Spinal cord (tissue), 10 donors: ENCODE results near the gene EFS. TPM values are rescaled to one million over a fixed set of nuclear protein-coding genes. Genes with fewer than 3 reads are reported as not detected.

Experiments used
- DNase-seq, 6 donors: peaks; one replicate each; pipeline versions ENCODE4 v3.0.0 to v3.0.0-alpha.2; 2013 to 2015; ENCODE audit warnings: low spot score in 6 of 6, low read depth in 4 of 6
- H3K27ac ChIP-seq: one replicate; pipeline ENCODE4 v1.5.1; 2013; ENCODE audit warnings: low read depth, low read length, control low read depth
- H3K27me3 ChIP-seq: one replicate; pipeline ENCODE4 v1.6.1; 2013; ENCODE audit warnings: low read length; ENCODE audit not compliant: control insufficient read depth, insufficient read depth
- H3K36me3 ChIP-seq: one replicate; pipeline ENCODE4 v1.6.1; 2013; ENCODE audit warnings: low read length; ENCODE audit not compliant: control insufficient read depth, insufficient read depth
- H3K4me1 ChIP-seq: one replicate; pipeline ENCODE4 v1.6.1; 2013; ENCODE audit warnings: low read length; ENCODE audit not compliant: control insufficient read depth, insufficient read depth
- H3K4me3 ChIP-seq: one replicate; pipeline ENCODE4 v1.5.1; 2013; ENCODE audit warnings: low read depth, low read length, control low read depth
- H3K9me3 ChIP-seq: one replicate; pipeline ENCODE4 v1.6.1; 2013; ENCODE audit warnings: low read length; ENCODE audit not compliant: control insufficient read depth, insufficient read depth
- WGBS: methylation state at CpG from one replicate; pipeline ENCODE4 v1.1.5; 2013; ENCODE audit warnings: missing lambda C conversion rate; ENCODE audit not compliant: insufficient coverage; 5-methylcytosine and 5-hydroxymethylcytosine counted together
- polyA plus RNA-seq, 2 donors: library from polyadenylated mRNA; unstranded; fragments of 120-200 nt; gene quantifications; one replicate each; pipeline ENCODE4 v1.2.1, GENCODE V29; 2013; ENCODE audit not compliant: insufficient read length in 2 of 2
- total RNA-seq, 2 donors: library from RNA; depleted of rRNA in 1 of 2; stranded (reverse); fragments of 120-200 nt in 1 of 2; fragments of >200 nt in 1 of 2; gene quantifications; one replicate each; pipeline versions ENCODE4 v1.2.3 to v1.2.4, GENCODE V29; 2013 to 2014
- donor health status: healthy.

Gene EFS
- total and polyA plus RNA-seq, 4 donors = 11.1 to 45.6 (median 34.6) TPM

GRCh38 chr14:23354990-23355389 lies 10.0 kb downstream of the EFS start:
- H3K27ac ChIP-seq = no peak overlapping the region
- H3K4me1 ChIP-seq = peaks cover 27% of the 10 kb centered on the region
- H3K36me3 ChIP-seq = peaks cover 24% of the 10 kb centered on the region
- WGBS = 95% methylated on average over 5 of the region's 6 CpGs
- H3K9me3 ChIP-seq = no peaks in the 10 kb centered on the region
- H3K4me3 ChIP-seq = no peak overlapping the region
- no peaks in the 10 kb centered on the region for H3K27me3 ChIP-seq
- no peak for DNase-seq

- 100% methylated on average over 4 of the region's 5 CpGs for WGBS
- peaks cover 21% of the 10 kb centered on the region for H3K4me1 ChIP-seq
- no peak for DNase-seq
- H3K9me3 ChIP-seq = no peaks in the 10 kb centered on the region
- H3K27ac ChIP-seq = no peak overlapping the region
- H3K4me3 ChIP-seq = no peak overlapping the region
- no peaks in the 10 kb centered on the region for H3K27me3 ChIP-seq
- peaks cover 18% of the 10 kb centered on the region for H3K36me3 ChIP-seq
Measured at GRCh38 chr14:23353433-23353780, 11.6 kb downstream of the EFS start.

DNA sequence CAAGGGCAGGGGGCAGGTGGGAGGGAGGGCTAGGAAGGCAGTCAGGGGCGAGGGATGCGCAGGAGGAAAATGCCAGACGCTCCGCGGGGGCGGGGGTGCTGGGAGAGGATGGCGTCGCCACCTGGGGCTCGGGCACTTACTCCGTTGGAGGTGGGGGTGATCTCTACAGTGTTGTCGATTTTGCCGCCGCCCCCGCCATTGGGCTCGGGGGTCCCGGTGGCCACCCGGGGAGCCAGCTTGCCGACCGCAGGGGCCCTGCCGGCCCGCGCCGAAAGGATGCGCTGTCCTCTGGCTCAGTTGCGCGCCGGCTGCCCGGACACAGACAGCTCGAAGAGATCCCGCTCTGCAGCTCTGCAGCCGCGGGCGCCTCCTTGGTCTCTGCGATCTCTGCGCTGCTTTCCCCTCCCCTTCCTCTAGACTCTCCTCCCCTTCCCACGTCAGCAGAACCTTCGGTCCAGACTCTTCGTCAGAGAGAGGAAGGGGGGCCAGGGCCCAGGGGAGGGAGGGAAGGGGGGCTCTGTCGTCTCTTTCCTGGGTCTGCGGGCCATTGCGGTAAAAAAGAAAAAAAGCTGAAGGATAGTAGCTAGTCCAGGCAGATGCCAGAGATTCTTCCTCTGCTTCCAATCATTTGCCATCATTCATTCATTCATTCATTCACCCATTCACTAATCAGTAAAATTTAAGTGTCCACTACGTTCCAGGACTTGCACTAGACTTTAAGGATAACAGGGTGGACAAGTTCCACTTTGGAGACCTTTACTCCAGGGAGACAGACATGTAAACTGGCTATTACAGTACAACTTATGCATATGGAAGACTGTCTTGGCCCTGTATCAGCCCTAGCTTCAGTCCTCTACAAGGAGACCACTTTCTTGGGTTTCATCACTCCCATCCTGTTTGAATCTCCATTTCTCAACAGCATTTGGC lies 12.2 kb downstream of the EFS start, which contains the start of gene SLC22A17:
Gene SLC22A17, minus strand, starts transcription at position 382 of the 927 bp plus-strand sequence.
- peak; percentile 87 to 99 (median 92) for DNase-seq
- WGBS = 0% methylated on average over 33 of the region's 42 CpGs
- no peaks in the 10 kb centered on the region for H3K27me3 ChIP-seq
- peak within 1 kb of the TSS; percentile 67 for H3K4me3 ChIP-seq
- H3K4me1 ChIP-seq = peaks cover 21% of the 10 kb centered on the region
- H3K36me3 ChIP-seq = peaks cover 23% of the 10 kb centered on the region
- no peaks in the 10 kb centered on the region for H3K9me3 ChIP-seq
- H3K27ac ChIP-seq = peak within 1 kb of the TSS; percentile 72

- peak overlapping the region; percentile 67 for H3K4me3 ChIP-seq
- H3K27me3 ChIP-seq = no peaks in the 10 kb centered on the region
- H3K27ac ChIP-seq = peak overlapping the region; percentile 72
- H3K9me3 ChIP-seq = no peaks in the 10 kb centered on the region
- DNase-seq = peak in 1 of 6 donors; percentile 78
- H3K4me1 ChIP-seq = peaks cover 23% of the 10 kb centered on the region
- WGBS = 4% methylated on average over 60 of the region's 61 CpGs
- H3K36me3 ChIP-seq = peaks cover 25% of the 10 kb centered on the region
Measured at GRCh38 chr14:23351681-23352505, 13.1 kb downstream of the EFS start.

- DNase-seq = no peak
- no peaks in the 10 kb centered on the region for H3K27me3 ChIP-seq
- 100% methylated on average over 4 of the region's 8 CpGs for WGBS
- peaks cover 33% of the 10 kb centered on the region for H3K36me3 ChIP-seq
- peaks cover 30% of the 10 kb centered on the region for H3K4me1 ChIP-seq
- no peaks in the 10 kb centered on the region for H3K9me3 ChIP-seq
- H3K4me3 ChIP-seq = no peak overlapping the region
- H3K27ac ChIP-seq = no peak overlapping the region
Measured at GRCh38 chr14:23349156-23349845, 15.7 kb downstream of the EFS start.

GRCh38 chr14:23348297-23348655 lies 16.7 kb downstream of the EFS start:
- no peak overlapping the region for H3K27ac ChIP-seq
- DNase-seq = no peak
- peaks cover 33% of the 10 kb centered on the region for H3K36me3 ChIP-seq
- WGBS = 94% methylated on average over 2 of the region's 6 CpGs
- H3K4me1 ChIP-seq = peaks cover 30% of the 10 kb centered on the region
- no peaks in the 10 kb centered on the region for H3K27me3 ChIP-seq
- no peak overlapping the region for H3K4me3 ChIP-seq
- H3K9me3 ChIP-seq = no peaks in the 10 kb centered on the region

GRCh38 chr14:23347406-23348296 lies 17.3 kb downstream of the EFS start:
- Histone ChIP-seq H3K27ac (no peak overlapping the region), H3K27me3 (no peaks in the 10 kb centered on the region), H3K9me3 (no peaks in the 10 kb centered on the region), H3K36me3 (peaks cover 33% of the 10 kb centered on the region), H3K4me3 (no peak overlapping the region), H3K4me1 (peaks cover 30% of the 10 kb centered on the region)
- 92% methylated on average over 6 of the region's 19 CpGs for WGBS
- no peak for DNase-seq

DNA sequence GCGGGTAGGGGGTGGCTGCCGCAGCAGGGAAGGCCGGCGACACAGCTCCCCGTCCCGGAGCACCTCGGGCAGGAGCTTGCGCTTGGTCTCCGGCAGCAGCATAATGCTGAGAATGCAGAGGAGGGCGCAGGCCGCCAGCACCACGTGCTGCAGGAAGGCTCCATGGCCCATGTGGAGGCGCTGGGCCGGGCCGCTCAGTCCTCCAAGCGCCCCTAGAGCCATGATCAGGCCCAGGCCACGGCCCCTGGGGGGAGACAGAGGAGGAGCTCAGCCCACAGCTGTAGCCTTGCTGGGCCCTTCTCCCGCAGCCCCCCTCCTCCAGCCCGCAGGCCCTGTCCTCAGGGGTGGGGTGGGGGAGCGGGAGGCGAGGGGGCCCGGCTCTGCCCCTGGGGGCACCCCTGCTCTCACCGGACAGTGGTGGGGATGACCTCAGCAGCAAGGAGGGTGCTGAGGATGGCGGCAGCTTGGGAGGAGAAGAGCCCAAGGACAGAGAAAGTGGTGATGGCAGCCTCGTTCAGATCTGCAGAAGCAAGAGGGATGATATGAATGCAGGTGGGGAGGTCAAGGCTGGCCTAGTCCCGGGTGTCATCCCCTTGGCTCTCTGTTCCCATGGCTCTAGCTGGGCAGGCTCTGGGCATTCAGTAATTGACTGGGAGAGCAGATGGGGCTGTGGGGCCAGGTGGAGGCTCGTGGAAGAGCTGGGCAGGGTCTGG lies 18.1 kb downstream of the EFS start:
- Histone ChIP-seq H3K9me3 (no peaks in the 10 kb centered on the region), H3K4me3 (no peak overlapping the region), H3K27me3 (no peaks in the 10 kb centered on the region), H3K27ac (no peak overlapping the region), H3K4me1 (peaks cover 28% of the 10 kb centered on the region), H3K36me3 (peaks cover 33% of the 10 kb centered on the region)
- 69% methylated on average over 23 of the region's 27 CpGs for WGBS
- DNase-seq = no peak
